ENCODE measurements around the gene KIF11. TPM values are rescaled to one million over a fixed set of nuclear protein-coding genes. Genes with fewer than 3 reads are reported as not detected.

The KIF11 gene
- total and polyA plus RNA-seq, 2 of the 13 experiments (the other 11 are each of a cell fraction or from before 2014, with no cell fraction given): 8.7 to 38.4 TPM

- TF ChIP-seq AKNA (CRISPR knock-in tag; IDR thresholded peaks at IDR 0.05; ENCODE audit: borderline replicate concordance): no peak; the same call in 1 of the 2 replicates
- TF ChIP-seq HNRNPLL (IDR thresholded peaks at IDR 0.05; ENCODE audit: low read depth, low read length, poor library complexity, severe bottlenecking): no peak
- 0 out of 2 replicates have a peak, but pooled peaks have one; percentile 48 for TF ChIP-seq ZNF607 (CRISPR knock-in tag; IDR thresholded peaks at IDR 0.05; ENCODE audit: borderline replicate concordance)
- peak; percentile 70; the same call in 1 of the 2 replicates for TF ChIP-seq MLLT10 (CRISPR knock-in tag; IDR thresholded peaks at IDR 0.05)
- peak; percentile 14; the same call in 1 of the 2 replicates for TF ChIP-seq HDAC1 (CRISPR knock-in tag; IDR thresholded peaks at IDR 0.05)
- 0 out of 2 replicates have a peak, but pooled peaks have one; percentile 19 for TF ChIP-seq TMF1 (CRISPR knock-in tag; IDR thresholded peaks at IDR 0.05; ENCODE audit: low read depth)
- TF ChIP-seq ZNF883 (CRISPR knock-in tag; IDR thresholded peaks at IDR 0.05; ENCODE audit: not compliant biosample characterization): peak; percentile 80
- TF ChIP-seq FOXO4 (CRISPR knock-in tag; conservative IDR thresholded peaks at IDR 0.05): peak; percentile 87; the same call in 1 of the 2 replicates
- TF ChIP-seq ZNF234 (CRISPR knock-in tag; conservative IDR thresholded peaks at IDR 0.05): 0 out of 2 replicates have a peak, but pooled peaks have one; percentile 49
- TF ChIP-seq TAF15 (IDR thresholded peaks at IDR 0.05; ENCODE audit: low read depth, low read length, poor library complexity, severe bottlenecking): peak; percentile 4
- TF ChIP-seq YY1 (IDR thresholded peaks at IDR 0.05; ENCODE audit: insufficient read depth, insufficient replicate concordance, low read depth, low read length): no peak
- 0 out of 2 replicates have a peak, but pooled peaks have one; percentile 27 for TF ChIP-seq ZNF784 (CRISPR knock-in tag; IDR thresholded peaks at IDR 0.05; ENCODE audit: borderline replicate concordance)
- 0 out of 2 replicates have a peak, but pooled peaks have one; percentile 39 for TF ChIP-seq POGK (CRISPR knock-in tag; conservative IDR thresholded peaks at IDR 0.05)
- TF ChIP-seq ZZZ3 (CRISPR knock-in tag; IDR thresholded peaks at IDR 0.05; ENCODE audit: borderline replicate concordance): no peak
- TF ChIP-seq ZNF790 (CRISPR knock-in tag; IDR thresholded peaks at IDR 0.05; ENCODE audit: borderline replicate concordance): 0 out of 2 replicates have a peak, but pooled peaks have one; percentile 66
- TF ChIP-seq SPEN (CRISPR knock-in tag; IDR thresholded peaks at IDR 0.05; ENCODE audit: low read depth): 0 out of 2 replicates have a peak, but pooled peaks have one; percentile 20
- no peak for TF ChIP-seq ZNF577 (CRISPR knock-in tag; IDR thresholded peaks at IDR 0.05; ENCODE audit: borderline replicate concordance, low read depth)
These were observed 99.2 kb downstream of the KIF11 start (continued) for GRCh38 chr10:92692080-92692671.

Measured in HepG2 (cell line).